PC-9 (cell line): Measurements from ENCODE around the gene LCN10.

Experiments
- EZH2 ChIP-seq: fragments of 200-600 bp; sonication (generic); IDR thresholded peaks from 2 replicates; pipeline ENCODE4 v1.8.0; 2017; ENCODE audit warnings: antibody characterized with exemption, low read depth
- TF ChIP-seq, protein P1 (sequence below): fragments of 200-600 bp; sonication (generic); conservative IDR thresholded peaks from 2 replicates; pipeline ENCODE4 v1.6.1; 2017; ENCODE audit warnings: mixed run types, antibody characterized with exemption, mild to moderate bottlenecking, moderate library complexity

DNA sequence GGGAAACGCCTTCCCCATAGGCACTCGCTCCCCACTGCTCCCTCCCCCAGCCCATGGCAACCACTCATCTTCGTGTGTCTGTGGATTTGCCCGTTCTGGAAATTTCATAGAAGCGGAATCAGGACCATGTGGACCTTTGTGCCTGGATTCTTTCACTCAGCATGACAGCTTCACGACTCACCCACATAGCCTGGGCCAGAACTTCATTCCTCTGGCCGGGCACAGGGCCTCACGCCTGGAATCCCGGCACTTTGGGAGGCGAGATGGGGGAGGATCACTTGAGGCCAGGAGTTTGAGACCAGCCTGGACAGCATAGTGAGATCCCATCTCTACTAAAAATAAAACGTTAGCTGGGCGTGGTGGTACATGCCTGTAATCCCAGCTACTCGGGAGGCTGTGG is 42.4 kb downstream of the LCN10 start:
- no peak for TF ChIP-seq EZH2
- TF ChIP-seq, protein P1, sequence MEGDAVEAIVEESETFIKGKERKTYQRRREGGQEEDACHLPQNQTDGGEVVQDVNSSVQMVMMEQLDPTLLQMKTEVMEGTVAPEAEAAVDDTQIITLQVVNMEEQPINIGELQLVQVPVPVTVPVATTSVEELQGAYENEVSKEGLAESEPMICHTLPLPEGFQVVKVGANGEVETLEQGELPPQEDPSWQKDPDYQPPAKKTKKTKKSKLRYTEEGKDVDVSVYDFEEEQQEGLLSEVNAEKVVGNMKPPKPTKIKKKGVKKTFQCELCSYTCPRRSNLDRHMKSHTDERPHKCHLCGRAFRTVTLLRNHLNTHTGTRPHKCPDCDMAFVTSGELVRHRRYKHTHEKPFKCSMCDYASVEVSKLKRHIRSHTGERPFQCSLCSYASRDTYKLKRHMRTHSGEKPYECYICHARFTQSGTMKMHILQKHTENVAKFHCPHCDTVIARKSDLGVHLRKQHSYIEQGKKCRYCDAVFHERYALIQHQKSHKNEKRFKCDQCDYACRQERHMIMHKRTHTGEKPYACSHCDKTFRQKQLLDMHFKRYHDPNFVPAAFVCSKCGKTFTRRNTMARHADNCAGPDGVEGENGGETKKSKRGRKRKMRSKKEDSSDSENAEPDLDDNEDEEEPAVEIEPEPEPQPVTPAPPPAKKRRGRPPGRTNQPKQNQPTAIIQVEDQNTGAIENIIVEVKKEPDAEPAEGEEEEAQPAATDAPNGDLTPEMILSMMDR, result no peak
